ENCODE measurements around the gene TFAM. TPM values are rescaled to one million over a fixed set of nuclear protein-coding genes. Genes with fewer than 3 reads are reported as not detected.

TFAM gene
- total and polyA plus RNA-seq, 2 of the 8 experiments (the other 6 are each of a cell fraction or from before 2014, with no cell fraction given): 29.3 to 97.3 TPM

DNA sequence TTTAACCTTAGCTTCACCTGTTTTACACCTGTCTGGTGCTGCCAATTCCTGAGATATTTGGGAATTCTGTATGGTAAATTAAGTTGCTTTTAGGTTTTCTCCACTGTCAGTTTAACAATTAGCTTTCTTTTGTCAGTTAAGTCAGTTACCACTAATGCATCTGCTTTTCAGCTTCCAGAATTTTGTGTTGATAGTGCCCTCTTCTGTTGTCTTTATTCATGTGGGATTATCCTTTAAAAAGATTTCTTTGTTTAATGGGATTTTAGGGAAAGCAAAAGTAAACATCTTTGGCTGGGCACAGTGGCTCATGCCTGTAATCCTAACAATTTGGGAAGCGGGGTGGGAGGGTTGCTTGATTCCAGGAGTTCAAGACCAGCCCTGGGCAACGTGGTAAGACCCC lies 8.1 kb downstream of the TFAM start:
- no peak overlapping the region for H4K8ac ChIP-seq (ENCODE audit: extremely low read depth, insufficient read depth, low read length)

More for the DNA sequence above, 8.1 kb downstream of the TFAM start:
- H3K4me1 ChIP-seq (replicated peaks in 1 of 4; ENCODE audit: control insufficient read depth in 3 of 4, insufficient read depth in 4 of 4, low read length in 3 of 4): no peaks in the 10 kb centered on the region
- no peak overlapping the region for H3K14ac ChIP-seq (ENCODE audit: insufficient read length)
- H4K20me1 ChIP-seq (replicated peaks in 1 of 2; ENCODE audit: control insufficient read depth in 1 of 2, insufficient read depth in 2 of 2, low read length in 2 of 2): peaks cover 0 to 1% of the 10 kb centered on the region in 2 experiments
- no peak overlapping the region for H2BK15ac ChIP-seq (ENCODE audit: low read length)
- no peak overlapping the region for H3K18ac ChIP-seq (ENCODE audit: extremely low read depth, low read length)
- H3K36me3 ChIP-seq (ENCODE audit: control insufficient read depth in 2 of 4, insufficient read depth in 4 of 4, low read length in 3 of 4): peaks cover 6 to 86% (median 43%) of the 10 kb centered on the region in 4 experiments; a peak in 6 of 8 replicates
- no peak overlapping the region for H3K23ac ChIP-seq (ENCODE audit: insufficient read length)
- H3K27ac ChIP-seq (ENCODE audit: low read depth, low read length): no peak overlapping the region
- H2BK5ac ChIP-seq (ENCODE audit: low read depth, low read length): no peak overlapping the region
- H3K56ac ChIP-seq (replicated peaks; ENCODE audit: insufficient read length, low read depth, low read length): no peak overlapping the region
- H3K4me3 ChIP-seq (ENCODE audit: extremely low read depth in 1 of 4, insufficient read depth in 2 of 4, low read depth in 3 of 4, low read length in 4 of 4): no peak overlapping the region
- H3K79me1 ChIP-seq (ENCODE audit: low read depth, low read length): no peaks in the 10 kb centered on the region
- H3K4ac ChIP-seq (replicated peaks; ENCODE audit: insufficient read length, low read depth, low read length): no peak overlapping the region
- H2AK5ac ChIP-seq (ENCODE audit: low read depth, low read length): no peak overlapping the region
- H3K9ac ChIP-seq (replicated peaks in 1 of 4; ENCODE audit: extremely low read depth in 1 of 4, low read depth in 3 of 4, low read length in 3 of 4): no peak overlapping the region
- ChIA-PET POLR2A (ENCODE audit: partially characterized antibody) (interaction anchor here (1.1 to 1.7 kb wide), 3 partner anchors 9 to 15 kb away, joined by 3 to 6 read pairs (median 4); no protein-coding TSS in a partner anchor), CTCF (ENCODE audit: partially characterized antibody) (interaction anchor here (0.6 to 2.2 kb wide), 5 partner anchors 19 to 102 kb away, joined by 3 to 11 read pairs (median 4); no protein-coding TSS in a partner anchor)
- FAIRE-seq: no peak
- no peaks in the 10 kb centered on the region for H3K27me3 ChIP-seq (replicated peaks in 1 of 4; ENCODE audit: control insufficient read depth in 3 of 4, extremely low read depth in 1 of 4, insufficient read depth in 3 of 4, low read length in 3 of 4)
- H3K9me3 ChIP-seq (ENCODE audit: insufficient read depth in 2 of 2, low read depth in 1 of 2, low read length in 1 of 2): no peaks in the 10 kb centered on the region
- no peak overlapping the region for H2BK12ac ChIP-seq (ENCODE audit: low read depth, low read length)
- H4K5ac ChIP-seq (ENCODE audit: insufficient read length, low read depth, low read length): no peak overlapping the region
- DNase-seq (ENCODE audit: low read depth in 1 of 2, low spot score in 2 of 2): no peak
- no peak overlapping the region for H3K4me2 ChIP-seq (ENCODE audit: insufficient read depth in 1 of 2, low read depth in 2 of 2, low read length in 2 of 2)
- TF ChIP-seq GABPA (IDR thresholded peaks at IDR 0.05; ENCODE audit: borderline replicate concordance, insufficient read depth, low read length): no peak
- TF ChIP-seq CEBPB (IDR thresholded peaks at IDR 0.05; ENCODE audit: low read depth, low read length): no peak
- no peak for TF ChIP-seq CHD1 (IDR thresholded peaks at IDR 0.05; ENCODE audit: low read depth, low read length)
- TF ChIP-seq NRF1 (IDR thresholded peaks at IDR 0.05; ENCODE audit: low read depth, low read length): no peak
- TF ChIP-seq CTBP2 (IDR thresholded peaks at IDR 0.05; ENCODE audit: borderline replicate concordance, insufficient read depth, insufficient read length, low read length): no peak
- TF ChIP-seq, protein P1, sequence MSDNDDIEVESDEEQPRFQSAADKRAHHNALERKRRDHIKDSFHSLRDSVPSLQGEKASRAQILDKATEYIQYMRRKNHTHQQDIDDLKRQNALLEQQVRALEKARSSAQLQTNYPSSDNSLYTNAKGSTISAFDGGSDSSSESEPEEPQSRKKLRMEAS (IDR thresholded peaks at IDR 0.05): no peak
- TF ChIP-seq EZH2 (IDR thresholded peaks at IDR 0.05; ENCODE audit: low read depth, low read length, severe bottlenecking): no peak
- no peak for TF ChIP-seq CBX8 (IDR thresholded peaks at IDR 0.05; ENCODE audit: borderline replicate concordance, low read depth, low read length)
- TF ChIP-seq RBBP5 (IDR thresholded peaks at IDR 0.05; ENCODE audit: borderline replicate concordance, low read depth, low read length): no peak
- no peak for TF ChIP-seq SP1 (IDR thresholded peaks at IDR 0.05; ENCODE audit: low read depth, low read length)
- TF ChIP-seq RAD21 (IDR thresholded peaks at IDR 0.05 in 1 of 2, conservative IDR thresholded peaks at IDR 0.05 in 1 of 2; ENCODE audit: low read depth in 2 of 2, low read length in 2 of 2): no peak
- no peak for TF ChIP-seq GTF2F1 (IDR thresholded peaks at IDR 0.05; ENCODE audit: borderline replicate concordance, low read depth, low read length)
- no peak overlapping the region for H2AFZ ChIP-seq (ENCODE audit: low read length)
- 91% methylated on average over 2 of the region's 2 CpGs; no CpG with 5 or more reads in 1 of the 2 experiments for WGBS, 2 experiments (ENCODE audit: extremely low coverage in 1 of 2, insufficient coverage in 1 of 2, insufficient read length in 1 of 2, insufficient replicate concordance in 2 of 2, low coverage in 1 of 2, low lambda C conversion rate in 2 of 2, missing lambda C conversion rate in 1 of 2)
- no peak overlapping the region for H2BK120ac ChIP-seq (replicated peaks; ENCODE audit: low read depth, low read length)
- H4K91ac ChIP-seq (replicated peaks; ENCODE audit: insufficient read length, low read length): no peak overlapping the region
- H3K79me2 ChIP-seq (ENCODE audit: control insufficient read depth in 1 of 2, insufficient read depth in 2 of 2, low read length in 2 of 2): peaks cover 0 to 9% of the 10 kb centered on the region in 2 experiments; a peak in 1 of 4 replicates
- no peak overlapping the region for H2BK20ac ChIP-seq (ENCODE audit: low read length)
- no peaks in the 10 kb centered on the region for H3K23me2 ChIP-seq (ENCODE audit: low read depth, low read length)

All from H1 (cell line).